Urinary bladder (tissue), 4 donors: ENCODE measurements around the gene SMIM38. TPM values are rescaled to one million over a fixed set of nuclear protein-coding genes. Genes with fewer than 3 reads are reported as not detected.

ENCODE experiments used
- DNase-seq: peaks from one replicate; pipeline ENCODE4 v3.0.0-alpha.2; 2015; ENCODE audit errors: extremely low spot score
- H3K27ac ChIP-seq: one replicate; pipeline ENCODE4 v1.5.1; 2013; ENCODE audit warnings: low read depth, mild to moderate bottlenecking, moderate library complexity
- H3K36me3 ChIP-seq: one replicate; pipeline ENCODE4 v1.6.1; 2013; ENCODE audit warnings: mild to moderate bottlenecking, moderate library complexity; ENCODE audit not compliant: insufficient read depth
- H3K4me1 ChIP-seq: one replicate; pipeline ENCODE4 v1.6.1; 2013; ENCODE audit warnings: mild to moderate bottlenecking, moderate library complexity; ENCODE audit not compliant: insufficient read depth
- H3K4me3 ChIP-seq: one replicate; pipeline ENCODE4 v1.5.1; 2013; ENCODE audit warnings: low read depth, low read length
- WGBS: extraction: QIAGEN DNeasy Blood & Tissue Kit; methylation state at CpG from one replicate; pipeline ENCODE4 v1.1.7; 2013; 5-methylcytosine and 5-hydroxymethylcytosine counted together
- polyA plus RNA-seq: library from polyadenylated mRNA; stranded (reverse); fragments of 200-250 nt; gene quantifications from one replicate; pipeline ENCODE4 v1.2.3, GENCODE V29; 2013
- total RNA-seq: library from RNA; depleted of rRNA; stranded (reverse); fragments of >200 nt; gene quantifications from one replicate; pipeline ENCODE4 v1.2.3, GENCODE V29; 2014
- donor health status: healthy with polysubstance abuse.
- donor health status: healthy.

SMIM38 gene
- total and polyA plus RNA-seq, 2 donors, result 0.46 to 0.90 TPM

GRCh38 chr11:69196783-69197169 is 41.0 kb downstream of the SMIM38 start:
- DNase-seq, result no peak
- no peaks in the 10 kb centered on the region for H3K36me3 ChIP-seq
- H3K4me1 ChIP-seq, result no peaks in the 10 kb centered on the region
- H3K27ac ChIP-seq, result no peak overlapping the region
- WGBS, result 90% methylated on average over 14 of the region's 14 CpGs
- no peak overlapping the region for H3K4me3 ChIP-seq

- WGBS, result 79% methylated on average over 5 of the region's 5 CpGs
- no peak overlapping the region for H3K27ac ChIP-seq
- no peak for DNase-seq
- H3K4me1 ChIP-seq, result no peaks in the 10 kb centered on the region
- no peaks in the 10 kb centered on the region for H3K36me3 ChIP-seq
- H3K4me3 ChIP-seq, result no peak overlapping the region
These were observed 43.3 kb downstream of the SMIM38 start for GRCh38 chr11:69198891-69199582.

- H3K36me3 ChIP-seq, result no peaks in the 10 kb centered on the region
- no peak overlapping the region for H3K27ac ChIP-seq
- H3K4me3 ChIP-seq, result no peak overlapping the region
- no peak for DNase-seq
- no peaks in the 10 kb centered on the region for H3K4me1 ChIP-seq
- WGBS, result 87% methylated on average over 10 of the region's 10 CpGs
These were observed 44.0 kb downstream of the SMIM38 start for GRCh38 chr11:69199583-69200315.

GRCh38 chr11:69200331-69201065 is 44.8 kb downstream of the SMIM38 start:
- WGBS, result 58% methylated on average over 32 of the region's 32 CpGs
- Histone ChIP-seq H3K4me3 (no peak overlapping the region), H3K36me3 (no peaks in the 10 kb centered on the region), H3K4me1 (no peaks in the 10 kb centered on the region), H3K27ac (no peak overlapping the region)
- no peak for DNase-seq

GRCh38 chr11:69201066-69201365 is 45.3 kb downstream of the SMIM38 start:
- no peak overlapping the region for H3K4me3 ChIP-seq
- DNase-seq, result no peak
- H3K27ac ChIP-seq, result no peak overlapping the region
- no peaks in the 10 kb centered on the region for H3K36me3 ChIP-seq
- H3K4me1 ChIP-seq, result no peaks in the 10 kb centered on the region
- 95% methylated on average over 4 of the region's 4 CpGs for WGBS

- Histone ChIP-seq H3K36me3 (no peaks in the 10 kb centered on the region), H3K4me3 (no peak overlapping the region), H3K27ac (no peak overlapping the region), H3K4me1 (no peaks in the 10 kb centered on the region)
- DNase-seq, result no peak
- WGBS, result 94% methylated on average over 7 of the region's 7 CpGs
These were observed 46.1 kb downstream of the SMIM38 start for GRCh38 chr11:69201764-69202370.

- H3K36me3 ChIP-seq, result no peaks in the 10 kb centered on the region
- H3K4me1 ChIP-seq, result no peaks in the 10 kb centered on the region
- no peak for DNase-seq
- H3K4me3 ChIP-seq, result no peak overlapping the region
- H3K27ac ChIP-seq, result no peak overlapping the region
- 85% methylated on average over 25 of the region's 25 CpGs for WGBS
These were observed 46.9 kb downstream of the SMIM38 start for GRCh38 chr11:69202511-69203221.

GRCh38 chr11:69203381-69203780 is 47.6 kb downstream of the SMIM38 start:
- H3K4me3 ChIP-seq, result no peak overlapping the region
- no peaks in the 10 kb centered on the region for H3K36me3 ChIP-seq
- no peak for DNase-seq
- 77% methylated on average over 16 of the region's 16 CpGs for WGBS
- no peaks in the 10 kb centered on the region for H3K4me1 ChIP-seq
- no peak overlapping the region for H3K27ac ChIP-seq

- Histone ChIP-seq H3K27ac (no peak overlapping the region), H3K4me3 (no peak overlapping the region), H3K36me3 (no peaks in the 10 kb centered on the region), H3K4me1 (no peaks in the 10 kb centered on the region)
- 85% methylated on average over 8 of the region's 8 CpGs for WGBS
- no peak for DNase-seq
These were observed 48.1 kb downstream of the SMIM38 start for GRCh38 chr11:69203901-69204245.

- 87% methylated on average over 19 of the region's 19 CpGs for WGBS
- no peak for DNase-seq
- no peak overlapping the region for H3K4me3 ChIP-seq
- H3K27ac ChIP-seq, result no peak overlapping the region
- H3K36me3 ChIP-seq, result no peaks in the 10 kb centered on the region
- no peaks in the 10 kb centered on the region for H3K4me1 ChIP-seq
These were observed 48.7 kb downstream of the SMIM38 start for GRCh38 chr11:69204246-69204940.

- DNase-seq, result no peak
- 93% methylated on average over 30 of the region's 30 CpGs for WGBS
These were observed 49.4 kb downstream of the SMIM38 start for GRCh38 chr11:69204941-69205742.

More at GRCh38 chr11:69204941-69205742, 49.4 kb downstream of the SMIM38 start:
- H3K4me3 ChIP-seq, result no peak overlapping the region
- H3K36me3 ChIP-seq, result no peaks in the 10 kb centered on the region
- no peak overlapping the region for H3K27ac ChIP-seq
- H3K4me1 ChIP-seq, result no peaks in the 10 kb centered on the region
